ENCODE measurements around the gene VCPKMT.
A peak's percentile ranks its signal among the peaks of the same experiment; 100 is the strongest.

Gene VCPKMT

DNA sequence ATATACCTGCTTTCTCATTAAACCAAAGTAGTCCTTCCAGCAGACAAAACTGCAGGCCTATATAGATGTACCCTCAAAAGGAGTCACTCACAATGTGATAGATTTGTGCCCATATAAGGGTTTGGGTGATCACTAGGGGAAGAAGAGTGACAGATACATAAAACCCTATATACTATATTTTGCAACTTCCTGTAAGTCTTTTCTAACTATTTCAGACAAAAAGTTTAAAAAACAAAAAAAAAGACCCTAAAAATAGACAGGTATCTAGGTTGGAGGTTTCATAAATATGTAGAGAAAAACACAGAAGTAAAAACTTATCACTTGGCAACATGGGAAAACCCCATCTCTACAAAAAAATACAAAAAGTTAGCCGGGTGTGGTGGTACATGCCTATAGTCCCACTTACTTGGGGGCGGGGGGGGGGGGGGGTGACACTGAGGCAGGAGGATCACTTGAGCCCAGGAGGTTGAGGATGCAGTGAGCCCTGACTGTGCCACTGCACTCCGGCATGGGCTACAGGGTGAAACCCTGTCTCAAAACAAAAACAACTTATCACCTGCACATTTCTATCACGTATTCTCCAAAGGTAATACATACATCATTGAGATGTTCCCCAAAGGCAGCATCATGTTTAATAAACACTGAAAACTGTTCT lies 2.9 kb downstream of the VCPKMT start:
- Histone ChIP-seq H3K27ac (ENCODE audit: poor library complexity, severe bottlenecking) (no peak overlapping the region), H3K4me1 (ENCODE audit: insufficient read depth, poor library complexity, severe bottlenecking) (peaks cover 13% of the 10 kb centered on the region)
- DNase-seq (ENCODE audit: low spot score), result no peak

DNA sequence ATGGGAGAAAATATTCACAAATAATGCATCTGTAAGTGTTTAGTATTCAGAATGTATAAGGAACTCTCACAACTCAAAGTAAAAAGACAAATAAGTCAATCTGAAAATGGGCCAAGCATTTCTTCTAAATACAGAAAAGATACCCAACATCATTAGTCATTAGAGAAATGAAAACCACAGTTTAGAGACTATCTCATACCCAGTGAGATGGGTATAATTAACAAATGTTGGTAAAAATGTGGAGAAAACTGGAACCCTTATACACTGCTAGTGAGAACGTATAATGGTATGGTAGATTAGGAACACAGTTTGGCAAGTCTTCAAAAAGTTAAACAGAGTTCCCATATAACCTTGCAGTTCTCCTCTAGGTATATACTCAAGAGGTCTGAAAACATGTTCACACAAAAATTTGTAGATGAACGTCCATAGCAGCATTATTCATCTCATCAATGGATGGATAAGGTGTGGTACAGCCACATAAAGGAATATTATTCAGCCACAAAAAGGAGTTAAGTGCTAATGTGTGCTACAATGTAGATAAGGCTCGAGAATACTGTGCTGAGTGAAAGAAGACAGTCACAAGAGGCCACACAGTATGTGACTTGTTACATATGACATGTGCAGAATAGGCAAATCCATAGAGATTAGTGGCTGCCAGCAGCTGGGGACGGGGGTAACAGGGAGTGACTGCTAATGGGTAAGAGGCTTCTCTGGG lies 5.9 kb downstream of the VCPKMT start:
- H3K36me3 ChIP-seq (ENCODE audit: low read depth), result peaks cover 70% of the 10 kb centered on the region
- ATAC-seq (ENCODE audit: low read depth), result no peak
- no peak for TF ChIP-seq CTCF (IDR thresholded peaks at IDR 0.05; ENCODE audit: poor library complexity, severe bottlenecking)
- no peak overlapping the region for H3K4me3 ChIP-seq (ENCODE audit: severe bottlenecking)
- no peak overlapping the region for H3K27ac ChIP-seq (ENCODE audit: poor library complexity, severe bottlenecking)
- no peak for DNase-seq (ENCODE audit: low spot score)
- no peaks in the 10 kb centered on the region for H3K9me3 ChIP-seq (ENCODE audit: severe bottlenecking)
- peaks cover 4% of the 10 kb centered on the region for H3K4me1 ChIP-seq (ENCODE audit: insufficient read depth, poor library complexity, severe bottlenecking)
- no peaks in the 10 kb centered on the region for H3K27me3 ChIP-seq (ENCODE audit: insufficient read depth, poor library complexity, severe bottlenecking)

More for the DNA sequence above, 2.9 kb downstream of the VCPKMT start:
- TF ChIP-seq CTCF (IDR thresholded peaks at IDR 0.05; ENCODE audit: poor library complexity, severe bottlenecking), result no peak
- H3K4me3 ChIP-seq (ENCODE audit: severe bottlenecking), result no peak overlapping the region
- H3K27me3 ChIP-seq (ENCODE audit: insufficient read depth, poor library complexity, severe bottlenecking), result no peaks in the 10 kb centered on the region
- H3K9me3 ChIP-seq (ENCODE audit: severe bottlenecking), result no peaks in the 10 kb centered on the region
- peaks cover 75% of the 10 kb centered on the region for H3K36me3 ChIP-seq (ENCODE audit: low read depth)
- ATAC-seq (ENCODE audit: low read depth), result no peak

DNA sequence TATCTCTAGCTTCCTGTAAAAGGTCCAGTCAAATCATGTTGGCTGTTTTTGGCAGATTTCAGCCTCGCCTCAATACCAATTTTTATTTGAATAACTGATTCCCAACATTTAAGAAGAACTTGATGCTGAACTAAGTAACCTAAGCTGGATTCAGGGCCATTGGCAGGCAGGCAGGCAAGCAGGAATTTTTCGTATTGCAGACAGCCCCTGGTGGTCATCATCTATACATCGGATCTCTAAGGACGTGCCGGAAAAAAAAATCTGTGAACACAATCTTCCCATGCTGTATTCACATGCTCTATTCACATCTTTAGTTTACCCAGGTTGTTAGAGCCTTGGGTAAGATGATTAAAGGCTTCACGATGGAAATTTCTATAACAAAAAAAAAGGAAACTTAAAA lies 7.0 kb downstream of the VCPKMT start:
- Histone ChIP-seq H3K4me1 (ENCODE audit: insufficient read depth, poor library complexity, severe bottlenecking) (peaks cover 3% of the 10 kb centered on the region), H3K4me3 (ENCODE audit: severe bottlenecking) (no peak overlapping the region), H3K9me3 (ENCODE audit: severe bottlenecking) (no peaks in the 10 kb centered on the region), H3K27me3 (ENCODE audit: insufficient read depth, poor library complexity, severe bottlenecking) (no peaks in the 10 kb centered on the region), H3K27ac (ENCODE audit: poor library complexity, severe bottlenecking) (no peak overlapping the region), H3K36me3 (ENCODE audit: low read depth) (peaks cover 59% of the 10 kb centered on the region)
- no peak for DNase-seq (ENCODE audit: low spot score)
- ATAC-seq (ENCODE audit: low read depth), result no peak
- peak; percentile 30 for TF ChIP-seq CTCF (IDR thresholded peaks at IDR 0.05; ENCODE audit: poor library complexity, severe bottlenecking)

DNA sequence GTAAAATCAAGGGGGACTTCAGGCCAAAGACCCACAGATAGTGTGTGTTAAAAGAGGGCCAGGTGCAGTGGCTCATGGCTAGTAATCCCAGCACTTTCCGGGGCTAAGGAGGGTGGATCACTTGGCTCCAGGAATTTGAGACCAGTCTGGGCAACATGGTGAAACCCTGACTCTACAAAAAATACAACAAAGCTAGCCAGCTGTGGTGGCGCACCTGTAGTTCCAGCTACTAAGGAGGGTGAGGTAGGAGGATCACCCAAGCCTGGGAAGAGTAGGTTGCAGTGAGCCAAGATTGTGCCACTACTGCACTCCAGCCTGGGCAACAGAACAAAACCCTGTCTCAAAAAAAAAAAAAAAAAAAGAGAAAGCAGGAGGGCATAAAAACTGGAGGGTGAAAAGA lies 8.5 kb downstream of the VCPKMT start:
- DNase-seq (ENCODE audit: low spot score) (no peak), ATAC-seq (ENCODE audit: low read depth) (no peak)
- Histone ChIP-seq H3K4me3 (ENCODE audit: severe bottlenecking) (no peak overlapping the region), H3K4me1 (ENCODE audit: insufficient read depth, poor library complexity, severe bottlenecking) (peaks cover 3% of the 10 kb centered on the region), H3K36me3 (ENCODE audit: low read depth) (peaks cover 47% of the 10 kb centered on the region), H3K9me3 (ENCODE audit: severe bottlenecking) (no peaks in the 10 kb centered on the region), H3K27ac (ENCODE audit: poor library complexity, severe bottlenecking) (no peak overlapping the region), H3K27me3 (ENCODE audit: insufficient read depth, poor library complexity, severe bottlenecking) (no peaks in the 10 kb centered on the region)
- TF ChIP-seq CTCF (IDR thresholded peaks at IDR 0.05; ENCODE audit: poor library complexity, severe bottlenecking), result no peak

DNA sequence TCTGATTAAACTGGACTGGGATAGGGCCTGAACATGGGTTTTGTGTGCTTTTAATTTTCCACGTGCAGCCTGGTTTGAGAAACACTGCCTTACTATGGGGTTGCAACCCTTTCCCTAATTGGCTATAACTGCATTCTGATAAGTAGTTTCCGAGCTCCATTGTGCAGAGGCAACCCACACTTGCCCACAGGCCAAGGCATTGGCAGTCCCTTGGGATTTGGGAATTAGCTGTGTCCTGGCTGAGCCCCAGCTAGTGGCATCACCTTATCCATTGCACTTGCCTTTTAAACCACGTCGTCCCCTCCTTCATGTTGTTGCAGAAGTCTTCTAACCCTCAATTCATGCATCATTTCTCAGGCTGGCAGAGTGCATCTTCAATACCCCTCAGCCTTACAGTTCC lies 10.2 kb downstream of the VCPKMT start:
- peaks cover 31% of the 10 kb centered on the region for H3K36me3 ChIP-seq (ENCODE audit: low read depth)
- H3K4me1 ChIP-seq (ENCODE audit: insufficient read depth, poor library complexity, severe bottlenecking), result peaks cover 3% of the 10 kb centered on the region
- H3K9me3 ChIP-seq (ENCODE audit: severe bottlenecking), result no peaks in the 10 kb centered on the region
- ATAC-seq (ENCODE audit: low read depth), result no peak; the same call in 2 of the 3 replicates
- no peak for DNase-seq (ENCODE audit: low spot score)
- no peak for TF ChIP-seq CTCF (IDR thresholded peaks at IDR 0.05; ENCODE audit: poor library complexity, severe bottlenecking)
- no peak overlapping the region for H3K27ac ChIP-seq (ENCODE audit: poor library complexity, severe bottlenecking)
- no peak overlapping the region for H3K4me3 ChIP-seq (ENCODE audit: severe bottlenecking)
- H3K27me3 ChIP-seq (ENCODE audit: insufficient read depth, poor library complexity, severe bottlenecking), result no peaks in the 10 kb centered on the region

Measured in RWPE2 (cell line).